ENCODE results near the gene GREM2. TPM values are rescaled to one million over a fixed set of nuclear protein-coding genes. Genes with fewer than 3 reads are reported as not detected.

The GREM2 gene
- total and polyA plus RNA-seq, 2 donors (not counting 3 experiments of a cell fraction or from before 2014, with no cell fraction given), result not detected

GRCh38 chr1:240517891-240518290, 94.1 kb downstream of the GREM2 start:
- Histone ChIP-seq H3K27me3 (ENCODE audit: control insufficient read depth in 2 of 2, insufficient read depth in 2 of 2, low read length in 2 of 2) (no peaks in the 10 kb centered on the region), H3K79me2 (ENCODE audit: control insufficient read depth, insufficient read depth, low read length) (no peaks in the 10 kb centered on the region), H3K27ac (ENCODE audit: insufficient read depth, low read depth, low read length) (no peak overlapping the region), H3K4me1 (ENCODE audit: control insufficient read depth, extremely low read depth, insufficient read depth, low read length) (no peaks in the 10 kb centered on the region), H3K9me1 (replicated peaks; ENCODE audit: control insufficient read depth, extremely low read depth, insufficient read depth, low read length) (no peaks in the 10 kb centered on the region), H3K4me2 (ENCODE audit: insufficient read depth, low read length) (no peak overlapping the region), H3K4me3 (replicated peaks in 1 of 3; ENCODE audit: insufficient read depth in 1 of 3, low read depth in 1 of 3, low read length in 3 of 3) (no peak overlapping the region), H3K36me3 (ENCODE audit: control insufficient read depth in 2 of 2, extremely low read depth in 1 of 2, insufficient read depth in 2 of 2, low read length in 2 of 2) (no peaks in the 10 kb centered on the region), H3K9me3 (replicated peaks; ENCODE audit: control insufficient read depth, insufficient read depth, low read length) (peaks cover 2% of the 10 kb centered on the region), H4K20me1 (replicated peaks; ENCODE audit: control insufficient read depth, extremely low read depth, insufficient read depth, low read length) (no peaks in the 10 kb centered on the region), H2AFZ (ENCODE audit: low read depth, low read length) (no peak overlapping the region), H3K9ac (replicated peaks; ENCODE audit: extremely low read depth, insufficient read depth, low read length) (no peak overlapping the region)
- no TSS peak for BruUV-seq (replicated peaks)
- ChIA-PET POLR2A (no interaction called here), CTCF (no interaction called here)
- DNase-seq (ENCODE audit: low read depth, low spot score), result no peak
- dilution Hi-C loops (cut with MboI; ENCODE audit: extremely low pct_ligation_motif_present, low sequenced_read_pairs), result no loop called here
- FAIRE-seq, result no peak
- intact Hi-C loops (cut with micrococcal nuclease), result no loop called here
- TF ChIP-seq MAX (IDR thresholded peaks at IDR 0.05; ENCODE audit: insufficient read depth, insufficient read length) (no peak), EZH2 (IDR thresholded peaks at IDR 0.05; ENCODE audit: borderline replicate concordance, low read depth, low read length, severe bottlenecking) (no peak), CTCF (IDR thresholded peaks at IDR 0.05; ENCODE audit: extremely low read depth in 1 of 2, insufficient read depth in 1 of 2, low read depth in 1 of 2, low read length in 2 of 2) (no peak), JUN (IDR thresholded peaks at IDR 0.05; ENCODE audit: borderline replicate concordance, insufficient read depth, insufficient read length, low read depth) (no peak), POLR2A (IDR thresholded peaks at IDR 0.05; ENCODE audit: low read depth, low read length) (no peak), MYC (IDR thresholded peaks at IDR 0.05; ENCODE audit: low read depth, low read length) (no peak), POLR2AphosphoS5 (IDR thresholded peaks at IDR 0.05; ENCODE audit: insufficient read depth, low read depth, low read length) (no peak), GATA2 (IDR thresholded peaks at IDR 0.05; ENCODE audit: insufficient read depth, insufficient read length, low read depth, low read length) (no peak), FOS (IDR thresholded peaks at IDR 0.05; ENCODE audit: borderline replicate concordance, insufficient read depth, low read length) (no peak)
